Calu3 (cell line): ENCODE results near the gene CRIP2. TPM values are rescaled to one million over a fixed set of nuclear protein-coding genes. Genes with fewer than 3 reads are reported as not detected.
A peak's percentile ranks its signal among the peaks of the same experiment; 100 is the strongest.

ENCODE experiments used
- BruUV-seq: library from RNA; stranded (reverse); fragments of 400-500 nt; replicated peaks from 2 replicates; lab custom pipeline; 2021; lab: Mats Ljungman, UMichigan
- CTCF ChIA-PET: fragments of 300-600 bp; sonication (Branson Sonifier 250); formaldehyde crosslinking; loops from one replicate; lab custom pipeline; 2022; ENCODE audit warnings: antibody characterized with exemption; lab: Charles Lee
- DNase-seq: peaks from one replicate; pipeline ENCODE4 v3.0.0; 2022
- H3K27ac Mint-ChIP-seq: one replicate; pipeline ENCODE4 v1.8.0; 2022; ENCODE audit warnings: mixed read lengths; ENCODE audit not compliant: unreplicated experiment
- H3K27me3 Mint-ChIP-seq: one replicate; pipeline ENCODE4 v1.8.0; 2022; ENCODE audit warnings: mixed read lengths; ENCODE audit not compliant: unreplicated experiment
- H3K36me3 Mint-ChIP-seq: one replicate; pipeline ENCODE4 v1.8.0; 2022; ENCODE audit warnings: mild to moderate bottlenecking, moderate library complexity, mixed read lengths; ENCODE audit not compliant: insufficient read depth, unreplicated experiment
- H3K4me1 Mint-ChIP-seq: one replicate; pipeline ENCODE4 v1.8.0; 2022; ENCODE audit warnings: mild to moderate bottlenecking, low read depth, mixed read lengths; ENCODE audit not compliant: unreplicated experiment
- H3K4me3 Mint-ChIP-seq: one replicate; pipeline ENCODE4 v1.8.0; 2022; ENCODE audit warnings: mild to moderate bottlenecking, low read depth, moderate library complexity, mixed read lengths; ENCODE audit not compliant: unreplicated experiment
- H3K9me3 Mint-ChIP-seq: one replicate; pipeline ENCODE4 v1.8.0; 2022; ENCODE audit warnings: low read depth, mixed read lengths; ENCODE audit not compliant: unreplicated experiment
- intact Hi-C: fragments of 100-400 bp; cut with micrococcal nuclease; formaldehyde crosslinking; loops from one replicate; pipeline ENCODE4 v1.10.0; 2022; ENCODE audit not compliant: unreplicated experiment
- total RNA-seq: library from RNA; stranded (reverse); gene quantifications from 2 replicates; pipeline ENCODE4 v1.2.3, GENCODE V29; 2022
- TF ChIP-seq, protein P1 (sequence below): fragments of 200-600 bp; IDR thresholded peaks from one replicate; pipeline ENCODE4 v1.8.0; 2022; ENCODE audit warnings: antibody characterized with exemption; ENCODE audit not compliant: unreplicated experiment

The CRIP2 gene
- total RNA-seq, 1 experiment from 2014 or later = 70.1 TPM

DNA sequence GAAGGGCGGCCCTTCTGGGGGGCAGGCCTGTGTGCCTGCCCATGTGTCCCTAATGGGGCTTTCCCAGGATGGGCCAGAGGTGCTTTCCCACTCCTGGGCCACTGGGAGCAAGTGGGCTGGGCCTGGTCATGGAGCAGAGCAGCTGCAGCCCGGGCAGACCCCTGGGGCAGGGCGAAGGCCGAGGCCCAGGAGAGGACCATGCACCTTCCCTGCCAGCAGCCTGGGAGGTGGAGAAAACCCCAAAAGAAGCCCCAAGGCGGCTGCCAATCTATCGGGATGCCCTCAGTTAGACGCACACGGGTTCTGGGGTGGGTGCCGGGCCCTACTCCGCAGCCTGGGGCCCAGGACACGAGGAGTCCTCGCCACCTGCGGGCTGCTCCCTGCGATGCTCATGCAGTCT, 16.1 kb upstream of the CRIP2 start:
- no peak for DNase-seq
- intact Hi-C loops = no loop called here
- CTCF ChIA-PET = no interaction called here
- Mint-ChIP-seq H3K9me3 (no peaks in the 10 kb centered on the region), H3K27ac (no peak overlapping the region), H3K4me1 (no peaks in the 10 kb centered on the region), H3K27me3 (no peaks in the 10 kb centered on the region), H3K4me3 (no peak overlapping the region), H3K36me3 (peaks cover 36% of the 10 kb centered on the region)
- no TSS peak for BruUV-seq
- TF ChIP-seq, protein P1, sequence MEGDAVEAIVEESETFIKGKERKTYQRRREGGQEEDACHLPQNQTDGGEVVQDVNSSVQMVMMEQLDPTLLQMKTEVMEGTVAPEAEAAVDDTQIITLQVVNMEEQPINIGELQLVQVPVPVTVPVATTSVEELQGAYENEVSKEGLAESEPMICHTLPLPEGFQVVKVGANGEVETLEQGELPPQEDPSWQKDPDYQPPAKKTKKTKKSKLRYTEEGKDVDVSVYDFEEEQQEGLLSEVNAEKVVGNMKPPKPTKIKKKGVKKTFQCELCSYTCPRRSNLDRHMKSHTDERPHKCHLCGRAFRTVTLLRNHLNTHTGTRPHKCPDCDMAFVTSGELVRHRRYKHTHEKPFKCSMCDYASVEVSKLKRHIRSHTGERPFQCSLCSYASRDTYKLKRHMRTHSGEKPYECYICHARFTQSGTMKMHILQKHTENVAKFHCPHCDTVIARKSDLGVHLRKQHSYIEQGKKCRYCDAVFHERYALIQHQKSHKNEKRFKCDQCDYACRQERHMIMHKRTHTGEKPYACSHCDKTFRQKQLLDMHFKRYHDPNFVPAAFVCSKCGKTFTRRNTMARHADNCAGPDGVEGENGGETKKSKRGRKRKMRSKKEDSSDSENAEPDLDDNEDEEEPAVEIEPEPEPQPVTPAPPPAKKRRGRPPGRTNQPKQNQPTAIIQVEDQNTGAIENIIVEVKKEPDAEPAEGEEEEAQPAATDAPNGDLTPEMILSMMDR = no peak

- H3K4me3 Mint-ChIP-seq = no peak overlapping the region
- BruUV-seq = no TSS peak
- peaks cover 26% of the 10 kb centered on the region for H3K36me3 Mint-ChIP-seq
- H3K4me1 Mint-ChIP-seq = no peaks in the 10 kb centered on the region
- TF ChIP-seq, protein P1 = no peak
- no peaks in the 10 kb centered on the region for H3K27me3 Mint-ChIP-seq
- CTCF ChIA-PET = interaction anchor here (0.6 kb wide), 1 partner anchor 325 kb away, joined by 3 read pairs; no protein-coding TSS in a partner anchor
- intact Hi-C loops = no loop called here
- no peaks in the 10 kb centered on the region for H3K9me3 Mint-ChIP-seq
- no peak for DNase-seq
- no peak overlapping the region for H3K27ac Mint-ChIP-seq
These were observed 14.5 kb upstream of the CRIP2 start for GRCh38 chr14:105460116-105460515.

DNA sequence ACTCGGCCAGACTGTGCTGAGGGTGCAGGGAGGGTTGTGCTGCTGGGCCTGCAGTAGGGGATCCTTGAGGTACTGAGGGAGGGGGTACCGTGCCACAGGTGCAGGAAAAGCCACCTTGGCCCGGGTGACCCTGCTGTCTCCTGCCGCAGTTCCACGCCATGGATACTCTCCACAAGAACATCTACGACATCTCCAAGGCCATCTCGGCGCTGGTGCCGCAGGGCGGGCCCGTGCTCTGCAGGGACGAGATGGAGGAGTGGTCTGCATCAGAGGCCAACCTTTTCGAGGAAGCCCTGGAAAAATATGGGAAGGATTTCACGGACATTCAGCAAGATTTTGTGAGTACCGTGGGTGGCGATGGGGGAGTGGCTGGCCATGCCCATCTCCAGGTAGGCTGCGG, 14.0 kb upstream of the CRIP2 start:
- Mint-ChIP-seq H3K36me3 (peaks cover 21% of the 10 kb centered on the region), H3K4me3 (no peak overlapping the region), H3K4me1 (no peaks in the 10 kb centered on the region), H3K27ac (no peak overlapping the region), H3K27me3 (no peaks in the 10 kb centered on the region), H3K9me3 (no peaks in the 10 kb centered on the region)
- no TSS peak for BruUV-seq
- TF ChIP-seq, protein P1 = no peak
- DNase-seq = no peak
- CTCF ChIA-PET = no interaction called here
- intact Hi-C loops = no loop called here

- Mint-ChIP-seq H3K4me3 (no peak overlapping the region), H3K9me3 (no peaks in the 10 kb centered on the region), H3K4me1 (no peaks in the 10 kb centered on the region), H3K27ac (peak overlapping the region; percentile 25), H3K27me3 (no peaks in the 10 kb centered on the region), H3K36me3 (peaks cover 20% of the 10 kb centered on the region)
- CTCF ChIA-PET = no interaction called here
- DNase-seq = no peak
- no TSS peak for BruUV-seq
- TF ChIP-seq, protein P1 = no peak
- intact Hi-C loops = no loop called here
These were observed 12.7 kb upstream of the CRIP2 start for GRCh38 chr14:105461903-105462302.
